ENCODE measurements around the gene PTPRD.

PTPRD gene

GRCh38 chr9:8431505-8431904, 2181.3 kb downstream of the PTPRD start:
- DNase-seq (ENCODE audit: low read depth), result no peak
- TF ChIP-seq CTCF (IDR thresholded peaks at IDR 0.05; ENCODE audit: insufficient read depth, low read depth, low read length, missing control alignments), result no peak
- no peak overlapping the region for H3K4me3 ChIP-seq (ENCODE audit: low read depth, low read length)

GRCh38 chr9:8430945-8431344, 2181.9 kb downstream of the PTPRD start:
- TF ChIP-seq CTCF (IDR thresholded peaks at IDR 0.05; ENCODE audit: insufficient read depth, low read depth, low read length, missing control alignments), result no peak
- H3K4me3 ChIP-seq (ENCODE audit: low read depth, low read length), result no peak overlapping the region
- DNase-seq (ENCODE audit: low read depth), result no peak

GRCh38 chr9:8429768-8430167, 2183.0 kb downstream of the PTPRD start:
- H3K4me3 ChIP-seq (ENCODE audit: low read depth, low read length), result no peak overlapping the region
- TF ChIP-seq CTCF (IDR thresholded peaks at IDR 0.05; ENCODE audit: insufficient read depth, low read depth, low read length, missing control alignments), result no peak
- DNase-seq (ENCODE audit: low read depth), result no peak

GRCh38 chr9:8429157-8429556, 2183.6 kb downstream of the PTPRD start:
- H3K4me3 ChIP-seq (ENCODE audit: low read depth, low read length), result no peak overlapping the region
- no peak for DNase-seq (ENCODE audit: low read depth)
- TF ChIP-seq CTCF (IDR thresholded peaks at IDR 0.05; ENCODE audit: insufficient read depth, low read depth, low read length, missing control alignments), result no peak

GRCh38 chr9:8428389-8428788, 2184.4 kb downstream of the PTPRD start:
- no peak overlapping the region for H3K4me3 ChIP-seq (ENCODE audit: low read depth, low read length)
- DNase-seq (ENCODE audit: low read depth), result no peak
- no peak for TF ChIP-seq CTCF (IDR thresholded peaks at IDR 0.05; ENCODE audit: insufficient read depth, low read depth, low read length, missing control alignments)

- DNase-seq (ENCODE audit: low read depth), result no peak
- TF ChIP-seq CTCF (IDR thresholded peaks at IDR 0.05; ENCODE audit: insufficient read depth, low read depth, low read length, missing control alignments), result no peak
- H3K4me3 ChIP-seq (ENCODE audit: low read depth, low read length), result no peak overlapping the region
Observed at GRCh38 chr9:8424786-8425410, 2187.9 kb downstream of the PTPRD start.

GRCh38 chr9:8420416-8420815, 2192.4 kb downstream of the PTPRD start:
- no peak for TF ChIP-seq CTCF (IDR thresholded peaks at IDR 0.05; ENCODE audit: insufficient read depth, low read depth, low read length, missing control alignments)
- H3K4me3 ChIP-seq (ENCODE audit: low read depth, low read length), result no peak overlapping the region
- no peak for DNase-seq (ENCODE audit: low read depth)
